T-helper 2 cell treated with Interferon-gamma antibody and Interleukin-4, amounts not matched to agents 5 μg/mL and 100 μg/mL, for 36 hours (primary cell): ENCODE results near the gene ATG4A.

Source experiments
- DNase-seq: peaks from one replicate; pipeline ENCODE4 v3.0.0; 2021; ENCODE audit warnings: low spot score
- H3K27ac Mint-ChIP-seq: one replicate; pipeline ENCODE4 v1.8.0; 2021; ENCODE audit warnings: mild to moderate bottlenecking, mixed read lengths
- H3K27me3 Mint-ChIP-seq: one replicate; pipeline ENCODE4 v1.8.0; 2021; ENCODE audit warnings: low read depth, mixed read lengths
- H3K36me3 Mint-ChIP-seq: one replicate; pipeline ENCODE4 v1.8.0; 2021; ENCODE audit warnings: low read depth, mixed read lengths
- H3K4me1 Mint-ChIP-seq: one replicate; pipeline ENCODE4 v1.8.0; 2021; ENCODE audit warnings: low read depth, mixed read lengths
- H3K4me3 Mint-ChIP-seq: one replicate; pipeline ENCODE4 v1.8.0; 2022; ENCODE audit warnings: mild to moderate bottlenecking, moderate library complexity, mixed read lengths
- H3K9me3 Mint-ChIP-seq: one replicate; pipeline ENCODE4 v1.8.0; 2021; ENCODE audit warnings: mixed read lengths

Gene ATG4A

DNA sequence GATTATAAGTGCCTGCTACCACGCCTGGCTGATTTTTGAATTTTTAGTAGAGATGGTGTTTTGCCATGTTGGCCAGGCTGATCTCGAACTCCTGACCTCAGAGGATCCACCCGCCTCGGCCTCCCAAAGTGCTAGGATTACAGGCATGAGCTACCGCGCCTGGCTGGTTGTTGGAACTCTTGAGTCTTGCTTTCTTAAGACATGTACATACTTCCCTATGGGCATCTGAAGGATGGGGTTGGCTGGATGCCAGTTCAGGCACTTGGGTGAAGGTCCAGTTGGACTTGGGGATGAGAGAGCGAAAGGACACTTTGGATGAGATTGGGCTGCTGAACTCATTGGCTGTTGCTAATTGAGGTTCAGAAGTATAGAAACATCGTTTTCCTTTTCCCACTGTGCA is 40.5 kb downstream of the ATG4A start:
- Mint-ChIP-seq H3K9me3 (no peaks in the 10 kb centered on the region), H3K27me3 (no peaks in the 10 kb centered on the region), H3K4me3 (no peak overlapping the region), H3K27ac (no peak overlapping the region), H3K36me3 (peaks cover 9% of the 10 kb centered on the region), H3K4me1 (no peaks in the 10 kb centered on the region)
- DNase-seq: no peak

- H3K27ac Mint-ChIP-seq: no peak overlapping the region
Measured at GRCh38 chrX:108132876-108133275, 41.3 kb downstream of the ATG4A start.

DNA sequence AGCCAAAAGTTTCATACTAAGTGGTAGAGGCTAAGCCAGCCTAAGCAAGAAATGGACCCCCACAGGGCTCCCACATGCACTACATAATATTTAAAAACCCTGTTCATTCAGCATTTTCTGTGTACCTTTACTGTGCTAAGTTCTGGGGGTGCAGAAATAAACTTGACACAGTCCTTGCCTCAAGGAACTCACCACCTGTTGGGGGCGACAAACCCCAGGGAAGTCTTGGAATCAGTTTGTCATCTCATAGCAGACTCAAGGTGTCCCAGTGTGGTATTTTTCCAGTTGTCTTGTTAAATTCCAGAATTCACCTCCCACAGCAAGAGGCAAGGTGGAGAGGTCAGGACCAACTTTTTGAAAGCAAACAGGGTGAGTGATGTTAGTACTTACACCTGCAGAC is 43.1 kb downstream of the ATG4A start:
- H3K36me3 Mint-ChIP-seq: peaks cover 12% of the 10 kb centered on the region
- H3K27me3 Mint-ChIP-seq: no peaks in the 10 kb centered on the region
- no peak for DNase-seq
- H3K27ac Mint-ChIP-seq: no peak overlapping the region
- no peak overlapping the region for H3K4me3 Mint-ChIP-seq
- no peaks in the 10 kb centered on the region for H3K4me1 Mint-ChIP-seq
- H3K9me3 Mint-ChIP-seq: no peaks in the 10 kb centered on the region

More at GRCh38 chrX:108132876-108133275, 41.3 kb downstream of the ATG4A start:
- no peak for DNase-seq
- no peak overlapping the region for H3K4me3 Mint-ChIP-seq
- peaks cover 9% of the 10 kb centered on the region for H3K36me3 Mint-ChIP-seq
- no peaks in the 10 kb centered on the region for H3K27me3 Mint-ChIP-seq
- H3K4me1 Mint-ChIP-seq: no peaks in the 10 kb centered on the region
- H3K9me3 Mint-ChIP-seq: no peaks in the 10 kb centered on the region

DNA sequence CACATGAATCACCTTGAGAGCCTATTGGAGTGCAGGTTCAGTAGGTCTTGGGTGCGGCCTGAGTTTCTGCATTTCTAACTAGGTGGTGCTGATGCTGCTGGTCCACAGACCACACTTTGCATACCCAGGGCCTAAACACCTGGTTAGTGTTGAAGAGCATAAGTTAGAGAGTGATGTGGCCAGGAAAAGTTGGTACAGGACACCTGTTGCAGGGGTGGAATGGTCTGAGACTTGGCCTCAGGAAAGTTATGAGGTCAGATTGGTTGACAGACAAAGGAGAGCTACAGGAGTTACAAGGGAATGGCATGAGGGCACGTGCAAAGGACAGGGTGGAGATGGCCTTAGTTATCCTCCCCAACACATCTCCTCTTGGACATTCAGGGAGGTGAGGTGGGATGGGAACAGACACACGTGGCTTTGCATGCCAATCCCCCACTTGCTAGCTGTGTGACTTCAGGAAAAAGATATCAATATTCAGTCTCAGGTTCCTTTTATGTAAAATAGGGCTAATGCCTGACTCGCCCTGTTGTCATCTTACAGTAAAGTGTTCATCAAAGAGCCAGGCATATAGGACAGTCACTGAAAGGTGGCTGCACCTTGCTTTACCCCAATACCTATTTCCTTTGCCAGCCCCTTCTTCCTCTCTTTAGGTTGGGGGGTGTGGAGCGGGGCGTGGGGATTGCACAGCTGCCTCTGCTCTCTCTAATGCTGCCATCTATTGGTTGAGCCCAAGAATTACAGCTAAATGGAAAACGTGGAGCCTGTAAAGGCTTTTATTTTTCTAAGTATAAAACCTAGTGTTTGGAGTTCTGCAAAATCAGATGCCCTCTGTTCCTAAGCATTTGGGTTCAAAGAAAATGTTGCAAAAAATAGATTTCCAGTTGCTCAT is 47.5 kb downstream of the ATG4A start:
- Mint-ChIP-seq H3K9me3 (no peaks in the 10 kb centered on the region), H3K4me3 (no peak overlapping the region), H3K27ac (no peak overlapping the region), H3K4me1 (no peaks in the 10 kb centered on the region), H3K27me3 (no peaks in the 10 kb centered on the region), H3K36me3 (peaks cover 5% of the 10 kb centered on the region)
- DNase-seq: no peak

DNA sequence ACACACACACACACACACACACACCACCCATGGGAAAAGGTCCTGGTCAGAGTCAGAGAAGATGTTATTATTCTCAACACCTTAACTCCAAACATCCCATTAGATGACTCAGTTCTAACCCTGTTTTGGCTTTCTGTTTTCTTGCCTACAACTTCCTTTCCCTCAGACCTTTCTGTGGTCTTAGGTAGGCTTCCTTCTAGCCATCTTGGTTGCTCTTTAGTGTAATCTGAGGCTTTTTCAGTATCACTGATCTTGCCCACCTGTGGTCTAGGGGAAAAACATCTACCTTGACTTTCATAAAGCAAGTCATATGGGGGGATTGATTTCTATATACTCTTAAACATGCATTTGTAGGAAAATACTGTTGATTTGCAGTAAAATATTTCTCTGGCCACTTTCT is 56.9 kb downstream of the ATG4A start:
- Mint-ChIP-seq H3K27ac (no peak overlapping the region), H3K4me1 (peaks cover 6% of the 10 kb centered on the region), H3K36me3 (peaks cover 22% of the 10 kb centered on the region), H3K4me3 (no peak overlapping the region), H3K27me3 (no peaks in the 10 kb centered on the region), H3K9me3 (no peaks in the 10 kb centered on the region)
- no peak for DNase-seq

DNA sequence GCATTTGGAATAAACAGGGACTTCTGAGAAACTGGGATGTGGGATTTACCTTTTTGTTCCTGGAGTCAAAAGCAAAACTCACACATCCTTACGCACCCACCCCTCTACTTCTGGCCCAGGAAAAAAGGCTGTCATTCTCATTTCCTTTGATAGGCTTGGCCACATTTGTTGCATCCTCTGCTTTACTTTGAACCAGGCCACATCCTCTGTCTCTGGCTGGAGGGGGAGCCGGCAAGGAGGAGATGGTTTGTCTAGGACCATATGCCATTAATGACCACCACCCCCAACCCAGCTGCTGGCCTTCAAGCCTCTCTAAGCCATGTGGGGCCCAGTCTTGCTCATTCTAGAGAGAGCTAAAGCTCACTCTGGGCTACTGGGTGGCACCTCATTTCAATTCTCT is 64.5 kb downstream of the ATG4A start:
- peaks cover 9% of the 10 kb centered on the region for H3K36me3 Mint-ChIP-seq
- no peaks in the 10 kb centered on the region for H3K9me3 Mint-ChIP-seq
- no peaks in the 10 kb centered on the region for H3K4me1 Mint-ChIP-seq
- H3K27me3 Mint-ChIP-seq: no peaks in the 10 kb centered on the region
- no peak overlapping the region for H3K27ac Mint-ChIP-seq
- H3K4me3 Mint-ChIP-seq: no peak overlapping the region
- no peak for DNase-seq

- no peak overlapping the region for H3K27ac Mint-ChIP-seq
- no peak for DNase-seq
- H3K27me3 Mint-ChIP-seq: no peaks in the 10 kb centered on the region
- H3K36me3 Mint-ChIP-seq: peaks cover 5% of the 10 kb centered on the region
- no peaks in the 10 kb centered on the region for H3K9me3 Mint-ChIP-seq
- no peaks in the 10 kb centered on the region for H3K4me1 Mint-ChIP-seq
- no peak overlapping the region for H3K4me3 Mint-ChIP-seq
Measured at GRCh38 chrX:108156934-108157466, 65.4 kb downstream of the ATG4A start.

DNA sequence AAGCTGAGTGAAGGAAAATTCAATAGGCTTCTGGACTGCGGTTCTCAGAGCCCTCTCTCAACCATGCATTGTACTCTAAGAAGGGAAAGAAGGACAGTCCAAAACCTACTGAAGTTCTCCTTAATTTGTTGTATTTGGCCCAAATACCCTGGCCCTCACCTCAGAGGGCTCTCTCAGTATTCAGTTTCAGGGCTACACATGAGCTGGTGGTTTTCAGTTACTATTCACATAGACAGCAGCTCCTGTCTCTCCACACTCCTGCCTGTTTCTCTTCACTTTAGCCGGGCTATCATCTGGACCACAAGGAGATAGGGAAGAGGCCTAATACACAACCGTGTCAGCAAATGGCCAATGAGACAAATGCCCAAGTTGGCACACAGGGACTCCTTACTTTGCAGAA is 66.0 kb downstream of the ATG4A start:
- Mint-ChIP-seq H3K27ac (no peak overlapping the region), H3K4me3 (no peak overlapping the region), H3K4me1 (no peaks in the 10 kb centered on the region), H3K9me3 (no peaks in the 10 kb centered on the region), H3K27me3 (no peaks in the 10 kb centered on the region), H3K36me3 (peaks cover 5% of the 10 kb centered on the region)
- no peak for DNase-seq

- no peak overlapping the region for H3K4me3 Mint-ChIP-seq
- H3K27ac Mint-ChIP-seq: no peak overlapping the region
- no peaks in the 10 kb centered on the region for H3K36me3 Mint-ChIP-seq
- no peaks in the 10 kb centered on the region for H3K4me1 Mint-ChIP-seq
- no peaks in the 10 kb centered on the region for H3K27me3 Mint-ChIP-seq
- H3K9me3 Mint-ChIP-seq: no peaks in the 10 kb centered on the region
- no peak for DNase-seq
Measured at GRCh38 chrX:108159028-108159670, 67.6 kb downstream of the ATG4A start.

- no peak for DNase-seq
- no peaks in the 10 kb centered on the region for H3K9me3 Mint-ChIP-seq
- no peak overlapping the region for H3K27ac Mint-ChIP-seq
- H3K27me3 Mint-ChIP-seq: no peaks in the 10 kb centered on the region
- no peak overlapping the region for H3K4me3 Mint-ChIP-seq
- no peaks in the 10 kb centered on the region for H3K36me3 Mint-ChIP-seq
- no peaks in the 10 kb centered on the region for H3K4me1 Mint-ChIP-seq
Measured at GRCh38 chrX:108160309-108160708, 68.7 kb downstream of the ATG4A start.

GRCh38 chrX:108162265-108162664 is 70.7 kb downstream of the ATG4A start:
- no peak for DNase-seq
- H3K9me3 Mint-ChIP-seq: no peaks in the 10 kb centered on the region
- no peaks in the 10 kb centered on the region for H3K27me3 Mint-ChIP-seq
- H3K4me3 Mint-ChIP-seq: no peak overlapping the region
- H3K4me1 Mint-ChIP-seq: no peaks in the 10 kb centered on the region
- H3K36me3 Mint-ChIP-seq: no peaks in the 10 kb centered on the region
- H3K27ac Mint-ChIP-seq: no peak overlapping the region

GRCh38 chrX:108163333-108164082 is 71.9 kb downstream of the ATG4A start:
- H3K36me3 Mint-ChIP-seq: no peaks in the 10 kb centered on the region
- H3K27ac Mint-ChIP-seq: no peak overlapping the region
- H3K4me1 Mint-ChIP-seq: no peaks in the 10 kb centered on the region
- H3K4me3 Mint-ChIP-seq: no peak overlapping the region
- no peak for DNase-seq
- H3K9me3 Mint-ChIP-seq: no peaks in the 10 kb centered on the region
- H3K27me3 Mint-ChIP-seq: no peaks in the 10 kb centered on the region

DNA sequence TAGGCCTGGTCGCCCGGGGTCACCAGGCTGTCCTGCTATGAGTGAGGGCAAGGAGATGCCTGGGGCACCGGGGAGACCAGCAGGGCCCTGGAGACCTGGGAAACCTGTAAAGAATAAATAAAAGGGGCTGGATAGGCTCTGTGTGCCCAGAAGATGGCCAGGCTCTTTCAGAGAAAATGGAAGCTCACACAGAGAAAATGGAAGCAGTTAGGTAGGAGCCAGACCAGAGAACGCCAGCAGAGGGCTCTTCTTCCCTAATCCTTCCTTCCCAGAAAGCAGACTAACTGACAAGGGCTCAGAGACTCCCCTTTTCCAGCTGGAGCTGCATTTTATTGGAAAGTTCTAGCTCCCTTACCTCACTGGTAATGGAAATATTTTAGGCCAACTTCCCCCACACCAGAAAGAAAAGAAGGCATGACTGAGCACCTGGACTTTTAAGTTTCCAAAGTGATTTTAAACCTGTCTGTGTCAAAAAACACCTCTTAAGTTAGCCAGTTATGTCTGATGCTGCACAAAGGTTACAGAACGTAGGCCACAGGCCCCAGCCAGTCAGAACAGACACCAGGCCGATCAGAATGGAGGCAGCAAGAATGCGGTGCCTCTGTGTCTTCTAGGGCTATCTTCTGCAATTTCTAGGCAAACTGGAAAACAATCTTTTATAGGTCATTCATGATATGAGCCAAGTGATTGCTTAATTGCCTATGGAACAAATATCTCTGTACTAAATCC is 74.0 kb downstream of the ATG4A start:
- H3K9me3 Mint-ChIP-seq: no peaks in the 10 kb centered on the region
- H3K27me3 Mint-ChIP-seq: no peaks in the 10 kb centered on the region
- H3K36me3 Mint-ChIP-seq: no peaks in the 10 kb centered on the region
- no peak overlapping the region for H3K27ac Mint-ChIP-seq
- no peak overlapping the region for H3K4me3 Mint-ChIP-seq
- no peak for DNase-seq
- no peaks in the 10 kb centered on the region for H3K4me1 Mint-ChIP-seq
